Stimulated activated CD8-positive, alpha-beta memory T cell treated with anti-CD3 and anti-CD28 coated beads, Interleukin-12 subunit alpha, Interleukin-12 subunit beta, amount 100 ng/mL, for 24 hours (primary cell): ENCODE data around the gene B3GALT5.

Experiments
- DNase-seq: peaks from one replicate; pipeline ENCODE4 v3.0.0-alpha.2; 2020; ENCODE audit errors: extremely low read depth

The B3GALT5 gene

DNA sequence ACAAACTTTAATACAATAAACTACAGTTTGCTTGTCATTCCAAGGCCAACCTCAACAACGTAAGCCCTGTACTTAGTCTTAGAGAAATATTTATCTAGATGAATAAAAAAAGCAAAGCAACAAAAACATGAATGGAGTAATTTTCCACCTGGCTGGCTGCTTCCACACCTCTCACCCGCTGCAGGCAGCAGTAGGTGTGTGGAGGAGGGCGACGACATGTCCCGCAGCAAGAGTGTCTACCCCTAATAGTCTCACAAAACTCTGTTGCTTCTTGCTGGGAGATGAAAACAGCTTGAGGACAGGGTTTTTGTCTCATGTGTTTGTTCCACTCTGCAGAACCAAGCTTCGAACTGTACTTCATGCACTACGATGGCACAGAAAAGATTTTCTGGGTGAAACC lies 83.5 kb downstream of the B3GALT5 start:
- DNase-seq: no peak

- DNase-seq: no peak
These were observed 83.9 kb downstream of the B3GALT5 start for GRCh38 chr21:39696618-39697017.

DNA sequence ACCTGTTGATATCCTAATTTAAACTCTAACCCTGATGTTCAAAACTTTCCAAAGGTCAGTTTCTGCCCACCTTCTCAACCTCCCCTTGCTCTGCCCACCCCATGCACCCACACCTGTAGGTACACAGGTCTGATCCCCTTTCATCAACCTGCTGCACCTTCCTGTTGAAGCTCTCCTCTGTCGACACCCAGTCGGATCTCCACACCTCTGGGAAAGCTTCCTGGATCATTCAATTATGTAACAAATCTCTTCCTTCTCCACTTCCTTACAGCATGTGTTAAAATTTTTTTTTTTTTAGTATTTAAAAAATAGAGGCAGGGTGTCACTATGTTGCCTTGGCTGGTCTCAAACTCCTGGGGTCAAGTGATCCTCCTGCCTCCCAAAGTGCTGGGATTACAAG lies 87.6 kb downstream of the B3GALT5 start:
- no peak for DNase-seq

DNA sequence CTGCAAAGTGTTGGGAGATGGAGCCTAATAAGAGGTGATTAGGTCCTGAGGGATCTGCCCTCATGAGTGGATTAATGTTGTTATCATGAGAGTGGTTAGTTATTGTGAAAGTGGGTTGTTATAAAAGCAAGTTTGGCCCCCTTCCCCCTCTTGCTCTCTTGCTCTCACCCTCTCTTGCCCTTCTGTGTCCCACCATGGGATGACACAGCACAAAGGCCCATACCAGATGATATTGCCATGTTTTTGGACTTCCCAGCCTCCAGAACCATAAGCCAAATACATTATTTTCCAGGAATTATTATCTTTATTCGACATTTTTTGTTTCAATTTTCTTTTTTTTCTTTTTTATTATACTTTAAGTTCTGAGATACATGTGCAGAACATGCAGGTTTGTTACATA lies 90.8 kb downstream of the B3GALT5 start:
- DNase-seq: no peak

- no peak for DNase-seq
These were observed 93.1 kb downstream of the B3GALT5 start for GRCh38 chr21:39705849-39706248.

DNA sequence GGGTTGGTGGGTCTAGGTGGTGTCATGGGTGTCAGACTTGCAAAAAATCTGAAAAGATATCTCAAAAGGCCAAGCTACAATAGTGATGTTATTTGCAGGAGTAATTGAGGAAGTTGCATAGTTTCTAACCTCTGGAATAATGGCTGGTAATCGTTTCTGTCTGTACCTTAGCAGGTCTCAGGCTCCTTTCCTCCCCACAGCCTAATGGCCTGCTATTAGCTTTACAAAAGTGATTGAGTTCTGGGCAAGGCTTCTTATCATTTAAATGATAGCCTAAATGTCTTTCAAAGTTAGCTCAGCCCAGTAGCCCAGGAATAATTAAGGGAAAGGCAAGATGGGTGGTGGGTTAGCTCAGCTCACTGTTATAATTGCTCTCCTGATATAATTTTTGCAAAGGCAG lies 94.6 kb downstream of the B3GALT5 start:
- no peak for DNase-seq

DNA sequence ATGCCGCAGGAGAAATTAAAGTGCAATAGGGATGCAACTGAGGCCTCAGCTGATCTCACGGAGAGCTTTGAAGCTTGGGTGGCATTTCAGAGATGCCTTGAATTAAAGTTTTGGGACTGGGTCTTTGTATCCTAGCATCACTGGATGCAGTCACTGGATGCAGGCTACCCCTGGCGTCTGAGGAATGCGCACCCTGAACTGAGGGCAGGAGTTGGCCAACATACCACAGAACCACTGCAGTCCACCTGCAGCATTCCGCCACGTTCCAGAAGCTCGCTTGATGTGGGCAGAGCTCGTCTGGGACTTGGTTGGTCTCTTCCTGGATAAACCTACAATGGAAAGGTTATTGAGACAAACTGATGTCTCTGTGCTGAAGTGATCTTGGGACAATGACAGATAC lies 98.1 kb downstream of the B3GALT5 start:
- DNase-seq: no peak

DNA sequence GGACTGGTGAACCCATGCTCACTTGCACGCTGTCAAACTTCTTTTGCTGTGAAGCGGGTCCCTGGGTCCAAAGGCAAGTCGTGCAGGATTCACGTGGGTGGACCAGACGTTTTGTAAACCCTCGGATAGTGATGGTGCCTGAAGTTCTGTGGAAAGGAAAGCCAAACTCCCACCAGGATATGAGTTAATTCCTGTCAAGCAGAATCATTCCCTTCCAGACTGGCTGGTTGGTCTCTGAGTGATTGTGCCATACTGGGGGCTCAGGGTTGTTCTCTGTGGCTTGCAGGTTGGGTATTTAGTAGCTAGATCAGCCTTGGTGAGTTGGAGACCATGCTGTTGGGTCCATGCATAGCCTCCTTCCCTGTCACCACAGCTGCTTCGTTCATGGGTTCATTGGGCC lies 99.5 kb downstream of the B3GALT5 start:
- DNase-seq: no peak

DNA sequence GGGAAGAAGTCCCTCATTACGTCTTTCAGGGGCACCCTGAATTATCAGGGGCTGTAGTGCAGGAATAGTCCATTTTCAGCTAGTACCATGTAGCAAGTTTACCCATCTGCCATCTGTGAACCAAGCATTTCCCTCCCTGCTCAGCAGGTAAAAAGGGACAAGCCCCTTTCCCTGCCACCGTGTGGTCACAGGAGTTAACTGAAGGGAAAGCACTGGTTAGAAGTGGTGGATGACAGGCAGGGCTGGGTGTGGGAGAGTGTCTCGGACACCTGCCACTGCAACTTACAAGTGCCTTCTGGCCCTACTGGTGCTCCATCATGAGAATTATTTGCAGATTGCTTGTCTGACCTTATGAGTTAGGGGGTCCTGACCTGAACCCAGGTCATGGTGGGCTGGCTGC lies 100.2 kb downstream of the B3GALT5 start:
- no peak for DNase-seq

GRCh38 chr21:39713905-39714304 lies 101.2 kb downstream of the B3GALT5 start:
- no peak for DNase-seq

DNA sequence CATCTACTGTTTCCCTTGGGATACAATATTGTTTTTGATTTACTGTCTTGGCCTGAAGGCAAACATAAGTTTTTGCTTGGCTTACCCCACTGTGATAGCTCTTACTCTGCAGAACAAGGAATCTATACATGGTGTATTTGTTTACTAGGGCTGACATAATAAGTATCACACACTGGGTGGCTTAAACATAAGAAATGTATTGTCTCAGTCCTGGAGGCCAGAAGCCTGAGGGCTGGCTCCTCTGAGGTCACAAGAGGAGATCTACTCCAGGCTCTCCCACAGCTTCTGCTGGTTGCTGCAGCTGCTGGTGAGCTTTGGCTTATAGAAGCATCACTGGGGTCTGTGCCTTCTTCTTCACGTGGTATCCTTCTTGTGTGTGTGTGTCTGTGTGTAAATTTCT lies 101.6 kb downstream of the B3GALT5 start:
- no peak for DNase-seq

DNA sequence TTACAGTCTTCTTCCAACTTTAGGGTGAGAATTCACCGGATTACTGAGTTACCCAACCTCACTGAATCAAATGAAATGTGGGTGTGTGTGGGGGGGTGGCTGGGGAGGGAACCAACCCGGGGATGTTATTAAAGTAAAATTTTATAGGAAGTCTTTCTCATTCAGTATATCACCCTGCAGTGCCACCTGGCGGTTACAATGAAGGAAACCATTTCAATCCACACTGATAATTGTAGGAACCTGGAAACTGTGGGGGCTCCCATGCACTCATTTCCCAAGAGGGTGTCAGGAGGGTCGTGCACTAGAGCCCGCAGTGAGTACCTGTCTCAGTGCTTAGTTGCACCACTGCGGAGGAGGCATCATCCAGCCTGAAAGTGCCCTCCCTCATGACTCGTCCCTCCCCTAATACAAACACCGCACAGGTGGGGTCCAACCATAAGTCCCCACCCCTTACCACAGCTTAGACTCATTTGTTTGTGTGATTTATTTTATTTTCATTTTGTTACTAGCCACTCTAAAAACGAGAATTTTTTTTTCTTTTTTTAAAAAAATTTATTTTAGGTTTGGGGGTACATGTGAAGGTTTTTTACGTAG lies 103.2 kb downstream of the B3GALT5 start:
- DNase-seq: no peak

GRCh38 chr21:39720126-39720778 lies 107.5 kb downstream of the B3GALT5 start:
- DNase-seq: no peak

GRCh38 chr21:39721885-39722284 lies 109.1 kb downstream of the B3GALT5 start:
- DNase-seq: no peak
